ENCODE data around the gene PECR. TPM values are rescaled to one million over a fixed set of nuclear protein-coding genes. Genes with fewer than 3 reads are reported as not detected.
A peak's percentile ranks its signal among the peaks of the same experiment; 100 is the strongest.

The PECR gene
- total and polyA plus RNA-seq, 2 of the 4 experiments (the other 2 are of a cell fraction), result 11.4 to 17.7 TPM

DNA sequence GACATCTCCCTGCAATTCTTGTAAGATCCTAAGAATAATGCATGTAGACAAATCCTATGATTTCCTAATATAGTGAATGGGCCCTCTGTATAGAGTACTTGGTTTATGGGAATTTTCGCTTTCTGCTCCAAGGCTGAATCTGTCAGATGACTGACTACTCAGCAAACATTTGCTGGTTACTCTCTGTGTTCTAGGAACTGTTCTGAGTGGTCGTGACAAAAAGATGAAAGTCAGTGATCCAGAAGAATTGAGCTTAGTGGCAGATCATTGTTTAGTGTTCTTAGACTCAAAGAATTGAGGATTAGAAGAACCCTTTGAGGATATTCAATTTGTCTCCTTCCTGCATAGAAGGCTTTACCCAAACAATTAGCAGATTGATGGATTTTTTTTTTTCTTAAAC lies 37.5 kb upstream of the PECR start:
- no TSS peak for BruUV-seq (replicated peaks)

More for the DNA sequence above, 37.5 kb upstream of the PECR start:
- in situ Hi-C loops (cut with MboI; ENCODE audit: low sequenced_read_pairs), result no loop called here
- H4K91ac ChIP-seq (ENCODE audit: insufficient read depth, low read depth, low read length), result no peak overlapping the region
- H3K9me3 ChIP-seq (ENCODE audit: control insufficient read depth, insufficient read depth, low read length), result no peaks in the 10 kb centered on the region
- H3K4me1 ChIP-seq (ENCODE audit: control insufficient read depth, insufficient read depth, low read length), result peaks cover 16% of the 10 kb centered on the region
- ATAC-seq (ENCODE audit: low read depth) (no peak), DNase-seq (no peak)
- no peaks in the 10 kb centered on the region for H3K27me3 ChIP-seq (ENCODE audit: control insufficient read depth, insufficient read depth, low read length)
- no peak overlapping the region for H3K4ac ChIP-seq (ENCODE audit: low read depth, low read length)
- H2BK5ac ChIP-seq (ENCODE audit: low read depth, low read length, poor library complexity, severe bottlenecking), result peak overlapping the region; percentile 5
- intact Hi-C loops (cut with micrococcal nuclease), result no loop called here
- H4K5ac ChIP-seq (ENCODE audit: low read depth, low read length), result no peak overlapping the region
- dilution Hi-C loops (cut with HindIII; ENCODE audit: low sequenced_read_pairs, unreplicated experiment), result no loop called here
- H2BK20ac ChIP-seq (ENCODE audit: low read depth, low read length), result no peak overlapping the region
- no peak overlapping the region for H3K4me2 ChIP-seq (ENCODE audit: low read depth, low read length)
- no peak overlapping the region for H2AK5ac ChIP-seq (ENCODE audit: low read depth, low read length)
- H3K9ac ChIP-seq (ENCODE audit: low read depth, low read length), result no peak overlapping the region
- H3K14ac ChIP-seq (replicated peaks; ENCODE audit: low read depth, low read length), result no peak overlapping the region
- H2BK15ac ChIP-seq (ENCODE audit: low read depth, low read length), result no peak overlapping the region
- TF ChIP-seq, protein P1, sequence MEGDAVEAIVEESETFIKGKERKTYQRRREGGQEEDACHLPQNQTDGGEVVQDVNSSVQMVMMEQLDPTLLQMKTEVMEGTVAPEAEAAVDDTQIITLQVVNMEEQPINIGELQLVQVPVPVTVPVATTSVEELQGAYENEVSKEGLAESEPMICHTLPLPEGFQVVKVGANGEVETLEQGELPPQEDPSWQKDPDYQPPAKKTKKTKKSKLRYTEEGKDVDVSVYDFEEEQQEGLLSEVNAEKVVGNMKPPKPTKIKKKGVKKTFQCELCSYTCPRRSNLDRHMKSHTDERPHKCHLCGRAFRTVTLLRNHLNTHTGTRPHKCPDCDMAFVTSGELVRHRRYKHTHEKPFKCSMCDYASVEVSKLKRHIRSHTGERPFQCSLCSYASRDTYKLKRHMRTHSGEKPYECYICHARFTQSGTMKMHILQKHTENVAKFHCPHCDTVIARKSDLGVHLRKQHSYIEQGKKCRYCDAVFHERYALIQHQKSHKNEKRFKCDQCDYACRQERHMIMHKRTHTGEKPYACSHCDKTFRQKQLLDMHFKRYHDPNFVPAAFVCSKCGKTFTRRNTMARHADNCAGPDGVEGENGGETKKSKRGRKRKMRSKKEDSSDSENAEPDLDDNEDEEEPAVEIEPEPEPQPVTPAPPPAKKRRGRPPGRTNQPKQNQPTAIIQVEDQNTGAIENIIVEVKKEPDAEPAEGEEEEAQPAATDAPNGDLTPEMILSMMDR (conservative IDR thresholded peaks at IDR 0.05; ENCODE audit: low read depth, low read length), result no peak
- no peak for TF ChIP-seq SMC3 (IDR thresholded peaks at IDR 0.05; ENCODE audit: low read depth, low read length)
- TF ChIP-seq, protein P2, sequence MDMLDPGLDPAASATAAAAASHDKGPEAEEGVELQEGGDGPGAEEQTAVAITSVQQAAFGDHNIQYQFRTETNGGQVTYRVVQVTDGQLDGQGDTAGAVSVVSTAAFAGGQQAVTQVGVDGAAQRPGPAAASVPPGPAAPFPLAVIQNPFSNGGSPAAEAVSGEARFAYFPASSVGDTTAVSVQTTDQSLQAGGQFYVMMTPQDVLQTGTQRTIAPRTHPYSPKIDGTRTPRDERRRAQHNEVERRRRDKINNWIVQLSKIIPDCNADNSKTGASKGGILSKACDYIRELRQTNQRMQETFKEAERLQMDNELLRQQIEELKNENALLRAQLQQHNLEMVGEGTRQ (IDR thresholded peaks at IDR 0.05; ENCODE audit: low read depth, low read length), result no peak
- TF ChIP-seq CEBPB (IDR thresholded peaks at IDR 0.05; ENCODE audit: low read depth, low read length), result no peak
- TF ChIP-seq FOS (IDR thresholded peaks at IDR 0.05; ENCODE audit: low read depth, low read length), result no peak
- no peak for TF ChIP-seq RAD21 (IDR thresholded peaks at IDR 0.05; ENCODE audit: low read length)
- TF ChIP-seq NFE2L2 (IDR thresholded peaks at IDR 0.05; ENCODE audit: low read depth, low read length), result no peak
- no peak for TF ChIP-seq MXI1 (IDR thresholded peaks at IDR 0.05; ENCODE audit: borderline replicate concordance, low read depth, low read length)
- no peak for TF ChIP-seq MAFK (IDR thresholded peaks at IDR 0.05; ENCODE audit: low read depth, low read length)
- no peak for TF ChIP-seq RCOR1 (IDR thresholded peaks at IDR 0.05; ENCODE audit: insufficient replicate concordance, low read length)
- TF ChIP-seq, protein P3, sequence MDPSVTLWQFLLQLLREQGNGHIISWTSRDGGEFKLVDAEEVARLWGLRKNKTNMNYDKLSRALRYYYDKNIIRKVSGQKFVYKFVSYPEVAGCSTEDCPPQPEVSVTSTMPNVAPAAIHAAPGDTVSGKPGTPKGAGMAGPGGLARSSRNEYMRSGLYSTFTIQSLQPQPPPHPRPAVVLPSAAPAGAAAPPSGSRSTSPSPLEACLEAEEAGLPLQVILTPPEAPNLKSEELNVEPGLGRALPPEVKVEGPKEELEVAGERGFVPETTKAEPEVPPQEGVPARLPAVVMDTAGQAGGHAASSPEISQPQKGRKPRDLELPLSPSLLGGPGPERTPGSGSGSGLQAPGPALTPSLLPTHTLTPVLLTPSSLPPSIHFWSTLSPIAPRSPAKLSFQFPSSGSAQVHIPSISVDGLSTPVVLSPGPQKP (IDR thresholded peaks at IDR 0.05; ENCODE audit: borderline replicate concordance, low read depth, low read length), result no peak
- no peak for TF ChIP-seq RFX5 (IDR thresholded peaks at IDR 0.05; ENCODE audit: low read depth, low read length)
- no peak overlapping the region for H2AFZ ChIP-seq (replicated peaks; ENCODE audit: low read length, poor library complexity)
- peaks cover 3% of the 10 kb centered on the region; the same call in 1 of the 2 replicates for H3K9me1 ChIP-seq (ENCODE audit: insufficient read depth, low read length)
- no peak overlapping the region for H2BK120ac ChIP-seq (ENCODE audit: low read depth, low read length)
- H3K36me3 ChIP-seq (ENCODE audit: control insufficient read depth, insufficient read depth, low read length), result peaks cover 52% of the 10 kb centered on the region
- H3K23ac ChIP-seq (ENCODE audit: low read depth, low read length), result no peak overlapping the region
- H4K20me1 ChIP-seq (ENCODE audit: insufficient read depth, low read length), result peaks cover 7% of the 10 kb centered on the region
- no peak overlapping the region for H4K8ac ChIP-seq (ENCODE audit: low read depth in 2 of 2, low read length in 2 of 2)
- H3K18ac ChIP-seq (ENCODE audit: low read depth, low read length), result no peak overlapping the region
- WGBS, 2 experiments (ENCODE audit: extremely low coverage in 2 of 2, insufficient read length in 1 of 2), result no CpG with 5 or more reads among the region's 2 CpGs
- CTCF ChIA-PET, result interaction anchor here (0.6 kb wide), 1 partner anchor 22 kb away, joined by 4 read pairs; no protein-coding TSS in a partner anchor
- POLR2A ChIA-PET (ENCODE audit: unreplicated experiment), result no interaction called here
- H3K79me1 ChIP-seq (ENCODE audit: low read depth in 1 of 2, low read length in 2 of 2), result peaks cover 51 to 66% of the 10 kb centered on the region in 2 experiments
- no peak overlapping the region for H3K4me3 ChIP-seq (ENCODE audit: insufficient read depth, low read depth, low read length)
- no peak overlapping the region for H2AK9ac ChIP-seq (replicated peaks; ENCODE audit: low read depth, low read length, poor library complexity)
- H3K27ac ChIP-seq (ENCODE audit: insufficient read depth, low read length), result no peak overlapping the region
- H3K56ac ChIP-seq (ENCODE audit: extremely low read depth, insufficient read depth, low read length), result no peak overlapping the region

Measured in IMR-90 (cell line).